GM10266 (cell line): ENCODE results near the gene COL23A1.

Experiments used
- DNase-seq: peaks from one replicate; pipeline ENCODE4 v3.0.0; 2012; ENCODE audit errors: extremely low spot score
- TF ChIP-seq, protein P1 (sequence below): IDR thresholded peaks from 2 replicates; pipeline ENCODE4 v1.5.1; 2012; ENCODE audit warnings: mild to moderate bottlenecking, low read depth; ENCODE audit not compliant: control insufficient read depth, insufficient read depth; ENCODE audit errors: missing control alignments

Gene COL23A1

DNA sequence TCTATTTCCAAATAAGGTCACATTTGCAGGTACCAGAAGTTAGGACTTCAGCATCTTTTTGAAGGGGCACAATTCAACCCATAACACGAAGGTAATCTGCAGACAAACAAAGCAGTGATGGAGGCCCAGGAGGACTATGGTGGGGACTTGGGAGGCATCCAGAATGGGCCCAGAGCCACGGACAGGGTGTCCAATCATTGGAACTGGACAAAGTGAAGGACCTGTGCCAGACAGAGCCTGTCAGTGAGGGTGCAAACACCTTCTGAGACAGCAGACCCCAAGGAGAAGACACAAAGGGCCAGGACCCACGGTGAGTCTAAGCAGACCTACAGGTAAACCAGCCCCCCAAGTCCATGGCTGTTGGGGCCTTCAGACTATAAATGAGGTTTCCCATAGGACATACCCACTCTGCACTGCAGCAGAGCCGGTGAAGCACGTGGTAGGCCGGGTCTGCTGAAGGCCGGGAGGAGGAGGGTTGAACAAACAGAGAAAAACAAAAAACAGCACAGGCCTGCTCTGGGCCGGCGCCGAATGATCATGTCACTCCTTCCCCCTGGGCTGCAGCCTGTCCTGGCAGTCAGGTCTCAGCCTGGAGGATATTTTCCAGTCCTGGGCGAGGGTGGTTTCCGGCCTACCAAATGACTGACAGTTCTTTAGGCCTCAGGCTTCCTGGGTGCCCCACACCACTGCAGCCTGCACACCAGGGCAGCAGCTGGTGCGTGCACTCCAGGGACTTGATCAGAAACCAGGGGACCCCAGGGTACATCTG lies 84.4 kb downstream of the COL23A1 start:
- TF ChIP-seq, protein P1, sequence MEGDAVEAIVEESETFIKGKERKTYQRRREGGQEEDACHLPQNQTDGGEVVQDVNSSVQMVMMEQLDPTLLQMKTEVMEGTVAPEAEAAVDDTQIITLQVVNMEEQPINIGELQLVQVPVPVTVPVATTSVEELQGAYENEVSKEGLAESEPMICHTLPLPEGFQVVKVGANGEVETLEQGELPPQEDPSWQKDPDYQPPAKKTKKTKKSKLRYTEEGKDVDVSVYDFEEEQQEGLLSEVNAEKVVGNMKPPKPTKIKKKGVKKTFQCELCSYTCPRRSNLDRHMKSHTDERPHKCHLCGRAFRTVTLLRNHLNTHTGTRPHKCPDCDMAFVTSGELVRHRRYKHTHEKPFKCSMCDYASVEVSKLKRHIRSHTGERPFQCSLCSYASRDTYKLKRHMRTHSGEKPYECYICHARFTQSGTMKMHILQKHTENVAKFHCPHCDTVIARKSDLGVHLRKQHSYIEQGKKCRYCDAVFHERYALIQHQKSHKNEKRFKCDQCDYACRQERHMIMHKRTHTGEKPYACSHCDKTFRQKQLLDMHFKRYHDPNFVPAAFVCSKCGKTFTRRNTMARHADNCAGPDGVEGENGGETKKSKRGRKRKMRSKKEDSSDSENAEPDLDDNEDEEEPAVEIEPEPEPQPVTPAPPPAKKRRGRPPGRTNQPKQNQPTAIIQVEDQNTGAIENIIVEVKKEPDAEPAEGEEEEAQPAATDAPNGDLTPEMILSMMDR: no peak
- DNase-seq: no peak

- no peak for DNase-seq
- TF ChIP-seq, protein P1: no peak
Measured at GRCh38 chr5:178504340-178504960, 85.7 kb downstream of the COL23A1 start.

DNA sequence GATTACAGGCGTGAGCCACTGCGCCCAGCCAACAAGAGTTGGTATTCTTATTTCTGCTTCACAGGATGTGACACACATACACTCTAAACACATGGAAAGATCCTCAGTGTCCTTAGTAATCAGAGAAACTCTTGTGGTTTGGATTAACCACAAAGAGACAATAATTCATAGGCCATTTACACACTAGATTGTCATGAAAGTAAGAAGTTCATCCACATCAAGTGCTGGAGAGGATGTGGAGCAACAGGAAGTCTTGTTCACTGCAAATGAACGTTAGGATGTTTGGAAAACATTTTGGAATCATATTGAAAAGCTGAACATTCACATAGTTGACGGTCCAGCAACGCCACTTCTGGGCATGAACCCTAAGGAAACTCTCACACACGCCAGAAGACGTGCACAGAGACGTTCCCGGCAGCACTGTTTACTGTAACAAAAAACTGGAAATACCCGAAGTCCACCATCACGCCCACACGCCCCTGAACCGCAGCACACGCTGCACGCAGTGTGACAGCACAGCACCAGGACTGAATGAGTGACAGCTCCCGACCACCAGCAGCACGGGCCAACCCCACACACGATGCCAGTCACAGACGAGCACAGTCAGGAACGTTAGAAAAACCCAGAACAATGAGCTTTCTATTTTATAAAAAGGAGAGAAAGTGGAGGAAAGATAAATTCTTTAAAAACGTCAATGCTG lies 87.6 kb downstream of the COL23A1 start:
- no peak for DNase-seq
- TF ChIP-seq, protein P1: no peak

DNA sequence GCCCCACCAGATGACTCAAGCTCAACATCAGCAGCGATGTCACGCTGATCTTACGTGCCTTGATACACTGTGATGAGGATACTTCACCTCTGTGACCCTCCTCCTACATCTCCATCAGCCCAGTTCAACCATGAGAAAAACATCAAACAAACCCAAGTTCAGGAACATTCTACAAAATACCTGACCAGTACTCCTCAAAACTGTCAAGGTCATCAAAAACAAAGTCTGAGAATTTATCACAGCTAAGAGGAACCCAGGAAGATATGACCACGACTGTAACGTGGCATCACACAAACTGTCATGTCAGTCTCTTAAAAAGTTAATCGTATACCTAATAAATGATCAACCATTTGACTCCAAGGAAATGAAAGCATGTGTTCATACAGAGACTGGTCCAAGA lies 90.8 kb downstream of the COL23A1 start:
- no peak for DNase-seq
- TF ChIP-seq, protein P1: no peak

GRCh38 chr5:178496642-178497041 lies 93.6 kb downstream of the COL23A1 start:
- DNase-seq: no peak
- TF ChIP-seq, protein P1: no peak

GRCh38 chr5:178496214-178496613 lies 94.0 kb downstream of the COL23A1 start:
- TF ChIP-seq, protein P1: no peak

More at GRCh38 chr5:178496214-178496613, 94.0 kb downstream of the COL23A1 start:
- DNase-seq: no peak
